VCaP (cell line): ENCODE data around the gene PANX1.
A peak's percentile ranks its signal among the peaks of the same experiment; 100 is the strongest.

Experiments
- H3K27ac ChIP-seq: fragments of 450-650 bp; 2 replicates; pipeline ENCODE4 v1.5.1; 2017
- CTCF ChIP-seq: fragments of 450-650 bp; conservative IDR thresholded peaks from 2 replicates; pipeline ENCODE4 v1.5.1; 2017; ENCODE audit warnings: mild to moderate bottlenecking, moderate library complexity

The PANX1 gene

GRCh38 chr11:94129512-94130297 is 1.1 kb downstream of the PANX1 start:
- no peak for TF ChIP-seq CTCF
- peak overlapping the region; percentile 95 for H3K27ac ChIP-seq

GRCh38 chr11:94130298-94131046 is 1.8 kb downstream of the PANX1 start:
- no peak for TF ChIP-seq CTCF
- H3K27ac ChIP-seq: no peak overlapping the region

- no peak overlapping the region for H3K27ac ChIP-seq
- TF ChIP-seq CTCF: no peak
These were observed 2.5 kb downstream of the PANX1 start for GRCh38 chr11:94131047-94131717.

- no peak for TF ChIP-seq CTCF
- H3K27ac ChIP-seq: no peak overlapping the region
These were observed 3.1 kb downstream of the PANX1 start for GRCh38 chr11:94131718-94132115.

- H3K27ac ChIP-seq: no peak overlapping the region
- no peak for TF ChIP-seq CTCF
These were observed 3.5 kb downstream of the PANX1 start for GRCh38 chr11:94132152-94132558.

GRCh38 chr11:94132823-94133408 is 4.3 kb downstream of the PANX1 start:
- H3K27ac ChIP-seq: no peak overlapping the region
- no peak for TF ChIP-seq CTCF

- no peak for TF ChIP-seq CTCF
- no peak overlapping the region for H3K27ac ChIP-seq
These were observed 5.1 kb downstream of the PANX1 start for GRCh38 chr11:94133752-94134151.
